ENCODE results near the gene LHFPL3.

Gene LHFPL3

DNA sequence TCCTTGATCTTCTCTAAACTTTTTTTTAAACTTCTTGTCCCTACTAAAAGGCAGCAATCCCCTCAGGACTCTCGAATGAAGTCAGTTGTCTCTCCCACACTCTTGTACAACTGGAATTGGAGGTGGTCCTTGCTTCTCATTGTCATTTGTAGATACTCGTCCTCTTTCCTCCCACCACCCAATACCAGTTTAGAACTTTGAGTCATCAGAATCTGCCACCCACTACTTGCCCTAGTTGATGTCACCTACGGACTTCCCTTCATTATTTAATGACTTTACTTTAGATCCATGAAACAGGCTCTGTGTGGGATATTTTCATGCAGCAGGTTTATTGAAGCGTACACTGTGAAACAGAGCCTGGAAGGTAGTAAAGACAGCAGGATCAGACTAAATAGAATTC, 28.6 kb upstream of the LHFPL3 start:
- no peak for FAIRE-seq
- no peak for TF ChIP-seq CTCF (IDR thresholded peaks at IDR 0.05; ENCODE audit: insufficient read depth, missing control alignments)
- DNase-seq (ENCODE audit: insufficient read length, low spot score): no peak

DNA sequence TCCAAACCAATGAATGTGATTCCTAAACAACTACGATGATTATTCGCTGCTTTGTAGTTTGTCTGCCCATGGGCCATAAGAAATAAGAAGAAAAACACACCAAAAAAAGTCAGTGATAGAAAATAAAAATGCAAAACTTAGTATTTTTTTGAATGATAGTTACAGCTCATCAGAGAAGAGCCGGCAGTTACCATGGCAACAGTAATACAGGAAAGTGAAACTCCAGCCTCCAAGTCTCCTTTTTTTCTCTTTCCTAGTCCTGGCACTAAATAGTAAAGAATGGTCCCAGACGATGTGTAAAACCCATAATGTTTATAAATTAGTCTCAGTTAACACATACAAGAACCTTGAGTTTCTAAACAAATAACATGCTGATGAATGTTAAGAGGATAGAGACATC, 21.6 kb upstream of the LHFPL3 start:
- FAIRE-seq (no peak), DNase-seq (ENCODE audit: insufficient read length, low spot score) (no peak)
- no peak for TF ChIP-seq CTCF (IDR thresholded peaks at IDR 0.05; ENCODE audit: insufficient read depth, missing control alignments)

DNA sequence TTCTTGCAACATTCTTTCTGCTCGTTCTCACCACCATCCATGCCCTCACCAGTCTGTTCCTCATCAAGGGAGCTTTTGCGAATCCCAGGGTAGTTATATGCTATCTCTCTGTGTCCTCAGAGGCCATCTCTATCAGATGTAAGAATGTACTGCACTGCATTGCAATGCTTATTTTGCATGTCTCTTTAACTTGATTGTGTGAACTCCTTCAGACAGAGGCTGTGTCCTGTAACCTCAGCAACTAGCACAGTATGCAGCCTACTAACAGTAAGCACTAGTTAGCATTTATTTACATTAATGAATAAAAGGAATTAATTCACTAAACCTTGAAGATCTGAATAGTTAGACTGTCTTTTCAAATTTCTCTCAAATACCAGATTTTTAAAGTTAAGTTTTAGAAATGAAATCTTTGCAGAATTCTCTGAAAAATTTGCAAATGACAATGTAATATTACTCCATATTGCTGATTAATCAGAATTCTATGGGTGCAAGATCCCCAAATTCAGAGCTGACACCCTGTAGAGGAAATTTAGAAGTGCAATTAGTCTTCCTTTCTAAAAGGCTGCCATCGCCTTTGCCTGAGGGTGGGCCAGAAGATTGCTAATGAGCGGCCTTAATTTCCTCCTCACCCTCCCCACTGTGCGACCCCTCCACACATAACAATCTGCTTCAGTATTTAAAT, 10.3 kb upstream of the LHFPL3 start:
- FAIRE-seq: no peak
- no peak for TF ChIP-seq CTCF (IDR thresholded peaks at IDR 0.05; ENCODE audit: insufficient read depth, missing control alignments)
- DNase-seq (ENCODE audit: insufficient read length, low spot score): no peak

DNA sequence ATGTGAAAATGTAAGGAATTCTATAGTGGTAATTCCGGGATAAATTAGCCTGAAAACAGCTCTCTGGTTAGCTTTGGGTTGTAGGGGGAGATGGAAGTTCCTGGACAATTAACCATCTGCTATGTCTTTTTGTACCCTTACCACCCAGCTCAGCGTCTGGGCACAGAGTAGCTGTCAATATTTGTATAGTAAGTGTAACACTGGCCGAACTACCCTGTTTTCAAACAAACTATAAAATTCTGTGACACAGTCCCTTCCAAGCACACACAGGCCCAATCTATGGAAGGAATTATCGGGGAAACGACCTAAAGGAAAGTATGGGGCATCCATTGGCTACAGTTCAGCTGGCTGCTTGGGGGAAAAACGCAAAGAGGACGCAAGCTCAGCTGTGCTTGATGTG, 869 bp upstream of the LHFPL3 start:
- no peak for DNase-seq (ENCODE audit: insufficient read length, low spot score)
- FAIRE-seq: no peak
- no peak for TF ChIP-seq CTCF (IDR thresholded peaks at IDR 0.05; ENCODE audit: insufficient read depth, missing control alignments)

DNA sequence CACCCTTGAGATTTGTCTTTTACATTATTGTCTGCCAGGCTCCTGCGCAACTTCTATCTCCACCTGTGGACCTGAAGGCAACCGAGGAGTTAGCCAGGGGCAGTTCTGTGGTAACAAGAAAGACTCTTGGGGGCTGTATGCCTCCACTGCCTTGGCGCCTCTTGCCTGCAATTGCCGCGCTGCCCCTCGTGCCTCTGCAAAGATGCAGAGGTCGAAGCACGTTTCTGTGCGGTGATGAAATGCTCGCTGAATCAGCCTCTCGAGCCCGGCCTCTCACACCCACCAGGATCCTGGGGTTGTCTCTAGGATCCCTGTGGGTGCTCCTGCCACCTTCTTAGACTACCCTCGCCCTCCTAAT, 486 bp upstream of the LHFPL3 start:
- DNase-seq (ENCODE audit: insufficient read length, low spot score): no peak
- TF ChIP-seq CTCF (IDR thresholded peaks at IDR 0.05; ENCODE audit: insufficient read depth, missing control alignments): no peak
- no peak for FAIRE-seq

DNA sequence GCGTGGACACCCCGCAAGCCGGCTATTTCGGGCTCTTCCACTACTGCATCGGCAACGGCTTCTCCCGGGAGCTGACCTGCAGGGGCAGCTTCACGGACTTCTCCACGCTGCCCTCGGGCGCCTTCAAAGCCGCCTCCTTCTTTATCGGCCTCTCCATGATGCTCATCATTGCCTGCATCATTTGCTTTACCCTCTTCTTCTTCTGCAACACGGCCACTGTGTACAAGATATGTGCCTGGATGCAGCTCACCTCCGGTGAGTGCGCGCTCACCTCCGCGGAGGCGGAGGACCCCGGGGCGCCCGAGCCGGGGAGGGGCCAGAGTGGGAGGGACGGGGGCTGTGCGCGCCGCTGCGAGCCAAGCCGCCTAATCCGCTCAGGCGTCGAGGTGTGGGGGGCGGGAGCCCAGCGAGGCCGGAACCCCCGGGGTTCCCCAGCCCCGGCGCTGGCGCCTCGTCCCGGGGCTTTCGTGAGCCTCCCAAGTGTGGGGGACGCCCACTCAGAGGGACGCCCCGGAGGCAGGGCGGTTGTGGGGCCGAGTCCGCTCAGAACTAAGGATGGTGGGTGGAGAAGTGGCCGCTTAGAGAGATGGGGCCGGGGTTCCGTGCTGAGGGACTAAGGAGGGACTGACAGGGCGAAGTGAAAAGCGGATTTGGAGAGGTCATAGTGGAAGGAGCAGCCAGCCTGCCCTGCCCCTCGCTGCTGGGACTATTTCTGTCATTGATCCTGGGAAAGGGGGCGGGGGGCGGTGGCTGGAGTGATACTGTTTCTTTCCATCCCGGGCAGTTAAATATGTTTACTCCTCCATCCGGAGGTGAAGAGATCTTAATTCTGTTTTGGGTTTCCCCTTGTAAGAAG, 795 bp downstream of the LHFPL3 start:
- TF ChIP-seq CTCF (IDR thresholded peaks at IDR 0.05; ENCODE audit: insufficient read depth, missing control alignments): no peak

DNA sequence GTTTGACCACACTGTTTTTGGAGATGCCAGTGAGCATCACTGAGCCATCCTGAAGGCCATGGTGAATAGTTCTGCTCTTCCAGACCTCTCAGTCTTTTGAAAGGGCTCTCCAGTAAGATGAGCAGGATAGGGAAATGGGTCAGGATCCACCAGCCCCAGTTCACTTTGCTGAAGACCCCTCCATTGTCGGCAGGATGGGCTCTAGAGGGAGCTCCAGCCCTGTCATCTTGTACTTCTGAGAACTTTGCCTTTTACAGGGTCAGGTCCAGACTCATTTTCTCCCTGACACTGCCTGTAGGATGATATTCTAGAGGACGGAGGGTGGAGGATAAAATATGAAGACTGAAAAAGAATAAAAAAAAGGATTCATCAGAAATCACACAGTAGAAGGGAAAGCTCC, 13.1 kb downstream of the LHFPL3 start:
- FAIRE-seq: no peak
- no peak for DNase-seq (ENCODE audit: insufficient read length, low spot score)
- peak; percentile 81 for TF ChIP-seq CTCF (IDR thresholded peaks at IDR 0.05; ENCODE audit: insufficient read depth, missing control alignments)

More for the DNA sequence above, 795 bp downstream of the LHFPL3 start:
- FAIRE-seq: no peak
- DNase-seq (ENCODE audit: insufficient read length, low spot score): peak; percentile 40
